Spleen (tissue), 7 donors: ENCODE results near the gene ACTR3.

ENCODE experiments used
- CTCF ChIP-seq, 11 experiments: fragments of 200-600 bp in 7 of 11; fragments of 450-650 bp in 4 of 11; sonication (generic) in 4 of 11; IDR thresholded peaks in 8 of 11; conservative IDR thresholded peaks in 3 of 11; 1 replicate in 7 of 11; 2 replicates in 4 of 11; pipeline versions ENCODE4 v1.4.0 to v1.8.0; 2016 to 2021; ENCODE audit warnings: antibody characterized with exemption in 11 of 11, inconsistent platforms in 4 of 11, mild to moderate bottlenecking in 1 of 11
- POLR2A ChIP-seq, 3 donors: fragments of 450-650 bp; IDR thresholded peaks; one replicate each; pipeline ENCODE4 v1.5.1; 2017; ENCODE audit warnings: antibody characterized with exemption in 3 of 3, mild to moderate bottlenecking in 1 of 3
- donor health status: DM: no; HTN: no; CAD: no; lungs with moderate emphysema.
- donor health status: DM: no; HTN: no; CAD: no.
- donor health status: DM: no; HTN: no; CAD: no.

DNA sequence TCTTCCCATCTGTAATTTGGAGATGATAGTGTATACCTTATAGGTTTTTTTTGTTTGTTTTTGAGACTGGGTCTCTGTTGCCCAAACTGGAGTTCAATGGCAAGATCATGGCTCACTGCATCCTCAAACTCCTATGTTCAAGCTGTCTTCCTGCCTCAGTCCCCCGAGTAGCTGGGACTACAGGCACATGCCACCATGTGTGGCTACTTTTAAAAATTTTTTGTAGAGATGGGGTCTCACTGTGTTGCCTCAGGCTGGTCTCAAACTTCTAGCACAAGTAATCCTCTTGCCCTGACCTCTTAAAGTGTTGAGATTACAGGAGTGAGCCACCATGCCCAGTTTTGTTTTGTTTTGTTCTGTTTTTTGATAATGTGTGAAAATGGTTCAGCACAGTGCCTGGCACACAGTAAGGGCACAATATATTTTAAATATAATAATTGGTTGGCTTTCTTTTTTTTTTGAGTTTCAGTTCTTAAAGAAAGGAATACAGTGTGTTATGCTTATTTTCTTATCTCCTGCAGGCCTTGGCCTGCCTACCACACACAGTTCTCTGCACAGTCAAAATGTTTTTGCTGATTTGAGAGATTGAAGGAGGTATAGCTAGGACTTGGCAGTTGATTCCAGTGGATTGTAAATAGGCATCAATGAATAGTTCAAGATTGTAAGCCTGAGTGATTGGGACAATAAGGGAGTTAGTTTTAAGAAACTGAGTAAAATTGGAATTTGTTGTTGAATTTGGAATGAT, 6.1 kb downstream of the ACTR3 start:
- TF ChIP-seq CTCF (IDR thresholded peaks at IDR 0.05 in 8 of 11, conservative IDR thresholded peaks at IDR 0.05 in 3 of 11) (no peak), POLR2A (IDR thresholded peaks at IDR 0.05) (no peak)
